Cerebellar nuclear complex (tissue), 1 donor: ENCODE data around the gene NELL1.
"Not testable (repeated sequence)": the region's sequence is repeated elsewhere in the genome, so short reads cannot be mapped to it uniquely, and the experiment has no call there.

ENCODE experiments used
- DNase-seq, 2 experiments: peaks; one replicate each; lab custom pipeline; 2025; lab: John Stamatoyannopoulos, UW

NELL1 gene

GRCh38 chr11:20770414-20770946 lies 101.1 kb downstream of the NELL1 start:
- DNase-seq: no peak

GRCh38 chr11:20771026-20771425 lies 101.6 kb downstream of the NELL1 start:
- no peak for DNase-seq

GRCh38 chr11:20771681-20772080 lies 102.3 kb downstream of the NELL1 start:
- DNase-seq: no peak

- no peak for DNase-seq
These were observed 105.9 kb downstream of the NELL1 start for GRCh38 chr11:20775331-20775730.

GRCh38 chr11:20782775-20783174 lies 113.4 kb downstream of the NELL1 start:
- DNase-seq: no peak

GRCh38 chr11:20783220-20783619 lies 113.8 kb downstream of the NELL1 start:
- no peak for DNase-seq

GRCh38 chr11:20790622-20791021 lies 121.2 kb downstream of the NELL1 start:
- no peak for DNase-seq

GRCh38 chr11:20795005-20795404 lies 125.6 kb downstream of the NELL1 start:
- DNase-seq: no peak

GRCh38 chr11:20808328-20808727 lies 138.9 kb downstream of the NELL1 start:
- no peak for DNase-seq

- DNase-seq: no peak
These were observed 151.7 kb downstream of the NELL1 start for GRCh38 chr11:20821046-20821445.

GRCh38 chr11:20821470-20821869 lies 152.1 kb downstream of the NELL1 start:
- no peak for DNase-seq

GRCh38 chr11:20824773-20825172 lies 155.4 kb downstream of the NELL1 start:
- DNase-seq: no peak

- no peak for DNase-seq
These were observed 166.2 kb downstream of the NELL1 start for GRCh38 chr11:20835561-20835960.

- DNase-seq: no peak
These were observed 169.8 kb downstream of the NELL1 start for GRCh38 chr11:20839231-20839630.

GRCh38 chr11:20840341-20840740 lies 171.0 kb downstream of the NELL1 start:
- no peak for DNase-seq

GRCh38 chr11:20844216-20844615 lies 174.8 kb downstream of the NELL1 start:
- no peak for DNase-seq

- no peak for DNase-seq
These were observed 175.2 kb downstream of the NELL1 start for GRCh38 chr11:20844630-20845029.

- DNase-seq: no peak
These were observed 185.0 kb downstream of the NELL1 start for GRCh38 chr11:20854215-20854955.

GRCh38 chr11:20861322-20861721 lies 191.9 kb downstream of the NELL1 start:
- DNase-seq: no peak

- not testable (repeated sequence) for DNase-seq
These were observed 192.9 kb downstream of the NELL1 start for GRCh38 chr11:20862263-20862662.

GRCh38 chr11:20864628-20865027 lies 195.2 kb downstream of the NELL1 start:
- DNase-seq: no peak

GRCh38 chr11:20865161-20865560 lies 195.8 kb downstream of the NELL1 start:
- DNase-seq: no peak

- no peak for DNase-seq
These were observed 199.7 kb downstream of the NELL1 start for GRCh38 chr11:20869123-20869522.

GRCh38 chr11:20873054-20873453 lies 203.7 kb downstream of the NELL1 start:
- DNase-seq: no peak
